Left renal cortex interstitium (tissue), 4 donors: ENCODE results near the gene LDHAL6B. TPM values are rescaled to one million over a fixed set of nuclear protein-coding genes. Genes with fewer than 3 reads are reported as not detected.
"Not testable (repeated sequence)": the region's sequence is repeated elsewhere in the genome, so short reads cannot be mapped to it uniquely, and the experiment has no call there.

Experiments
- DNase-seq, 4 donors: peaks; one replicate each; pipeline ENCODE4 v3.0.0-alpha.2; 2013; ENCODE audit warnings: low read depth in 4 of 4, low spot score in 2 of 4, missing footprints in 1 of 4
- polyA plus RNA-seq, 4 donors: library from polyadenylated mRNA; unstranded; fragments of 120-200 nt; gene quantifications; one replicate each; pipeline ENCODE4 v1.2.1, GENCODE V29; 2013; ENCODE audit not compliant: insufficient read length in 4 of 4

LDHAL6B gene
- polyA plus RNA-seq = under 1 TPM in 3 of 4 donors, not detected in 1; 0.08 to 0.52 (median 0.33) TPM

DNA sequence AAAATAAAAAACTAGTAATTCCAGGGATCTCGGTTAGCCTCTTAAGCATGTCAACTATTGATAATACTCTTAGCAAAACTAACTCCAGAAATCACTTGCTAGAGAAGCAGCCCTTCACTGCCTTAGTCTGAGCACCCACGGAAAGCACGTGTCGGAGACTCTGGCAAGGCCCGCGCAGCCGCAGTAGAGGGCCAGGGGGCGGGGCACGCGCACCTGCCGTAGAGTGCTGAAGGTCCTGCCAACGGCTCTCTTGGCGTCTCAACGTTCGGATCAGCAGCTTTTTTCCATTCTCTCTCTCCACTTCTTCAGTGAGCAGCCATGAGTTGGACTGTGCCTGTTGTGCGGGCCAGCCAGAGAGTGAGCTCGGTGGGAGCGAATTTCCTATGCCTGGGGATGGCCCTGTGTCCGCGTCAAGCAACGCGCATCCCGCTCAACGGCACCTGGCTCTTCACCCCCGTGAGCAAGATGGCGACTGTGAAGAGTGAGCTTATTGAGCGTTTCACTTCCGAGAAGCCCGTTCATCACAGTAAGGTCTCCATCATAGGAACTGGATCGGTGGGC, at the start of gene LDHAL6B:
Gene LDHAL6B, plus strand, starts transcription at position 221 of the 561 bp plus-strand sequence. Its CDS starts 98 bp downstream, at position 319.
- no peak for DNase-seq

DNA sequence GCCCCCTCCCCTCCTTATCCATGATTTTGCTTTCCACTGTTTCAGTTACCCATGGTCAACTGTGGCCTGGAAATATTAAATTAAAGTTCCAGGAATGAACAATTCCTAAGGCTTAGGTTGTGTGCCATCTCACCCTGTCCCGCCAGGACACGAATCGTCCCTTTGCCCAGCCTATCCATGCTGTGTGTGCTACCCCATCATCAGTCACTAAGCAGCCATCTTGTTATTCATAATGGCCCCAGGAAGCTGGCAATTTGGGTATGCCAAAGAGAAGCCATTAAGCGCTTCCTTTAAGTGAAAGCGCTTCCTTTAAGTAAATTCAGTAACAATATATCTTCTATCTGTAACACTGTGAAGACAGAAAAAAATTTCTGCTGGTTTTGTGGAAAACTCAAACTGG, 49.2 kb upstream of the LDHAL6B start:
- DNase-seq = no peak

DNA sequence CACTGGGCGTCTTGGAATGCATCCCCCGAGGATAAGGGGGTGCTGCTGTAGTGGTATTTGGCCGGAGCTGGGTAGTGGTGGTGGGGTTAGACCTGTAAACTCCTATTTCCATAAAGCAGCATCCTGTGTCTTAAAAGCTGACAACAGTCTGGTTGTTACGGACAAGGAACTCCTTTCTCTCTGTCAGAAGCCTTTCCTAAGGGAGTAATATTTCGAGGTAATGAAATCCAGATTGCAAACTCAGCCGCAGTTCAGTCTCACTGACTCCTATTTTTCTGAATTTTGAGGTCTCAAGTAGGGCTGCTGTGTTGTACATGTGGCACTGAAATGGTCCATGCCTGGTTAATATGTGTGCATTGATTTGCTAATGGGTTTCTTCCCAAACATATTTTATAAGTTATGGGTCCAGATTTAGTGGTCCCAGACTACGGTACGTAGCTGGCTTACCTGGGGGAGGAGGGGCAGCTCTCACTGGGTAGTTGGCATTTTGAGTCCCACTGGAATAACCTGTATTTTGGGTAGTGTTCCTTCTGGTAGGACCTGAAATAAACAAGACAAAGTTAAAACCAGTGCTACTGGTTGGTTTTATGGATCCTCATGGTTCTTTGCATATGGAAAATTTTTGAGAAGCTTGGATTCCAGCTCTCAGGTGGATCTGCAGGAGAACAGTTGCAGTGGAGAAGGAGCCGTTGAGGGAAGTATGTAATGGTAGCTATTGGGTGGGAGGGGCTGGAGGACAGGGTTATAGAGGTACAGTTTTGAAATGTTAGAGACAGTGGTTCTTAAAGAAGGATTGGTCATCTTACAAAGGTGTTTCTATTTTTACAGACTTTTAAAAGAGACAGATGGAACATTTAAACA, 48.6 kb upstream of the LDHAL6B start:
- DNase-seq = no peak

DNA sequence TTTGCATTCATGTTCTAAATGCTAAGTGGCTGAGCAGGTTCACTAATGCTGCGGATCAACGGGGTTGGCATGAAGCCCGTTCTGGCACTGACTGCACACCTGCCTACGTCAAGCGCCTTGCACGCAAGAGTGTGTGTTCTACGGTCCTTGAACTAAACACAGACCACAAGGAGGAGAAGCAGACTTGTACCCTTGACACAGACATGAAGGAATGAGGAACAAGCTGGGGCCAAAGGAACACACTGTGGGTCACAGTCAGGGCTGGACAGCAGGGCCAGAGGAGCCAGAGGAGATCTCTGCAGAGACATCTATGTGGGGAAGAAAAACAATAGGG, 48.0 kb upstream of the LDHAL6B start:
- no peak for DNase-seq

DNA sequence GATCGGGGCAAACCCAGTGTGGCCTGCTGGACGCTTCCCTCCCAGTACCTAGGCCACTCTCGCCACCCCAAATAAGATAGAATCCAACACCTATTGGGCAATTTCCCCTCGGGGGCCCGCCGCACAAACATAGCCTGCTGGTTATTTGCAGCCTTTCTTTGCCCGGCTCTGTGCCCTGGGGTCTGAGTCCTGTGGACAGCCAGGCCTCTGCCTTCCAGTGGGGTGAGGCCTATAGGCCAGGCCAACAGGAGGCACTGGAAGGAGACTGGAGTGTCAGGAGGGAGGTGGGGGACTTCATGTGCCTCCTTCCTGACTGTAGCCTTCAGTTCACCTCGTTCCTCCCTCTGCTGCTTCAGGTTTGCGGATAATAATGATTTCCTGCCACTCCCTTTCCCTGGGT, 47.4 kb upstream of the LDHAL6B start:
- no peak for DNase-seq

DNA sequence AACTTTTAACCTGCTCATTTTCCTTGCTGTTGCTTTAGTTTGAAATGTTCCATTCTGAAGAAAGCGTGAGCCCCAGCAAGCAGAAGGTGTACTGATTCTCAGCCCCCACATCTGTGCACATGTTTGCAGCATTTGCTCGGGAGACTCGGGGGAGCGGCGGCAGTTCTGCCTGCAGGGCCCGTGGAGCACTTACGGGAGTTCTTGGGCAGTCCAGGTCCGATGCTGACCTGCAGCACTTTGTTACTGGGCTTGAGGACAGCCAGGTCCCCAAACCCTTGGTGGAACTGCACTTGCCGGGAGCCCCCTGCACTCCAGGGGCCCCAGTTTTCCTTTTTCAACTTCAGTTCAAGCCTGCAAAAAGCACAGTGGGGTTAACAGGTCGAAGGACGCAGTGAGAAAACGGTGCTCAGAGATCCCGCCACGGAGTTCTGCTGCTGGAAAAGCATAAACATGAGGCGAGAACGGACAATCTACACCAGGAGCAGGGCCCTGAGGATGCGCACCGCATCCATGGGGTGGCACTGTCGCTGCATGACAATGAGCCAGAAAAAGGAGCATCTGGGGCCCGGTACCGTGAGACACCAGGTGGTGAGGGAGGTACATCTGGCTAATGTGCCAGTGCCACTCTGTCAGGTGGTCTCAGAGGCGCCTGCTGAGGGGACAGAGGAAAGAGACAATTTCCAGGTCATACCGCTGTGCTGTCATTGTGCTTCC, 45.6 kb upstream of the LDHAL6B start:
- no peak for DNase-seq

DNA sequence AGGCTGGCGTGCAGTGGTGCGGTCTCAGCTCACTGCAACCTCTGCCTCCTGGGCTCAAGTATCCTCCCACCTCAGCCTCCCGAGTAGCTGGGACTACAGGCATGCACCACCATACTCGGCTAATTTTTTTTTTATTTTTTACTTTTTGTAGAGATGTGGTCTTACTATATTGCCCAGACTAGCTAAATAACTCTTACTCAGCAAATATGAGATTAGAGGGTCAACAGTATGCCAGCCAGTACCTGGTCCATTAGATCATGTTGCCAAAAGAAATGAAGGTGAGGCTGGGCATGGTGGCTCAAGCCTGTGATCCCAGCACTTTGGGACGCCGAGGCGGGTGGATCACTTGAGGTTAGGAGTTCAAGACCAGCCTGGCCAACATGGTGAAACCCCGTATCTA, 44.6 kb upstream of the LDHAL6B start:
- not testable (repeated sequence) for DNase-seq

DNA sequence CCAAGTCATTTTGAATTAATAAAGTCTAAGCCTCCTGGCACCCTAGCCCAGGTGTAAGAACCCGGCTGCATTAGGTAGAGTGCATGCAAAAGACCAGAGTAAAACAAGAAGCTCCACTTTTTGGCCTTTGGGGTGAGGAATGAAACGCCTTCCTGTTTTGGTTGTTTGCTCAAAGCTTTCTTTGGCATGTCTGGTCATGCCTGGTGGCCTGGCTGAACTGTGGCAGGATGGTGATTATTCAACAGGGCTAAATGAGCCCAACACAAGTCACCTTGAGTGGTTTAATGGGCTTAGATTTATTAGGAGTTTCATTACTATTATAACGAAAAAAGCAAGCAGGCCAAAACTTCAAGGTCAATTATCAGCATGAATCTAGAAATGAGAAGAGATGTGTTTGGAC, 40.9 kb upstream of the LDHAL6B start:
- peak in 1 of 4 donors; percentile 32 for DNase-seq

DNA sequence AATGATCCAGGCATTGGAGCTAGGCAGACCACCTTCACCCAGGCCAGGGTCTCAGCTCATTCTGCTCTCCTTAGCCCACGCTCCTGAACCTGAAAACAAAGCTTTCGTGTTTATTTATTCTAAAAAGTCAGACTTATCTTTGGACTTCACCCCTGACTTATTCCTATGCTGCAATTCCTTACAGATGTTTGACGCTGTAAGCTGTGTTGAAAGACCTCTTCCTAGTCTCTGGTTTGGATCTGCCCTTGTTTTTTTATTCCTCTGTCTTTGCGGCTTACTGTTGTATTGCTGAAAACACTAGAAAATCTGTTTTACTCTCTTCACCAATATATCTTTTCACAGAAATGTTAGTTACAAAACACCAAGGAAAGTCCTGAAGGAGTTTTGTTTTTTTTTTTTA, 40.5 kb upstream of the LDHAL6B start:
- DNase-seq = no peak

DNA sequence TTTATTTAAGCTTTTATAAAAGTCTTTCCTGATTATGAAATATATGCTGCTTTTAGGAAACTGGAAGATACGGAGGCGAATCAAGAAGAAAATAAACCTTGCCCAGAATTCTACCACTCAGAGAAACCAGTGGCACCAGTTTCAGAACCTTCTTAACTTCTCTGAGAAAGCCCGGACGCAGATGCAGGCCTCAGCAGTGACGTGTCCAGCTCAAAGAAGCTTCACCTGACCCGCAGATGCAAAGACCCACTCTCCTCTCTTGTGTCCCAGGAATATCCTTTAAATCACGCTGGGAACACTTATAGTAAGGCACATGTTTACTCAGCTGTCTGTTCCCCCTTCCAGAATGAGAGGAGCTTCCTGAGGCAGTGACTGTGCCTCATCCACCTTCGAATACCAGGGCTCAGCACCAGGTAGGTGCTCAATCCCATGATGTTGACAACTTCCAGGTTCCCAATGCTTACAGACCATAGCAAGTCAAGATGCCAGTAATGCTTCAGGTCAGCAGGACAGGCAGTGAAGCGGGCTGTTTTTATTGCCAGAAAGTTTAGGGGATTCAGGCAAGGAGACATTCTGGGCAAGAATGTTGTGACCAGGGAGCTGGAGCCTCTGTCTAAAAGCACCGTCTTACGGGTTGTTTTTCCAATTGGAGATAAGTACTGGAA, 39.9 kb upstream of the LDHAL6B start:
- no peak for DNase-seq

DNA sequence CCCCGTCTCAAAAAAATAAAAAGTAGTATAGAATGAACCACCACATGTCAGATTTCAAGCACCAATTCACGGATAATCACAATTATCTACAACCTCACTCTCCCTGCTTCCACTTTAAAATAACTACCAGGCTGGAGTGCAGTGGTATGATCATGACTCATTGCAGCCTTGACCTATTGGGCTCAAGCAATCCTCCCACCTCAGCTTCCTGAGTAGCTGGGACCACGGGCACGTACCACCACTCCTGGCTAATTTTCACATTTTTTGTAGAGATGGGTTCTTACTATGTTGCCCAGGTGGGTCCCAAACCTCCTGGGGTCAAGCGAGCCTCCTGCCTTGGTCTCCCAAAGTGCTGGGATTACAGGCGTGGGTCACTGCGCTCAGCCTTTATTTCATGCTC, 38.1 kb upstream of the LDHAL6B start:
- DNase-seq = no peak

DNA sequence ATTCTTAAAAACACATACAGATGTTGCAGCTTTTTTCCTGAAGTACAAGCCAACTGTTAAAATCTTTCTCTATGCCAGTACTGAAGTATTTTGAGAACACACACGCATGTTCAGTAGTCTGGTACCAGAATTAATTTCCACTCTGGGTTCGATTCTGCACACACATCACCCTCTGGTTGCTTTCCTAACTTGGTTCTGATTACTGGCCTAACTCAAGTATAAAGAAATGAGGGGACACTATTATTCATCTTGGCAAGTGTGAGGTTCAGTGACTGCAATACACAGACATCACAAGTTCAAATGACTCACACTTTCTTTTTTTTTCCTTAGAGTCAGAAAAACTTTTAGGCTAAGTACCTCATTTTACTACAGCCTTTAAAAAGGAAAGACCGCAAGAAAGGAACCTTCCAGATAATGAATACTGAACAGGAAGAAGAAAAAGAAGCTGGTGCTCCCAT, 37.4 kb upstream of the LDHAL6B start:
- no peak for DNase-seq

DNA sequence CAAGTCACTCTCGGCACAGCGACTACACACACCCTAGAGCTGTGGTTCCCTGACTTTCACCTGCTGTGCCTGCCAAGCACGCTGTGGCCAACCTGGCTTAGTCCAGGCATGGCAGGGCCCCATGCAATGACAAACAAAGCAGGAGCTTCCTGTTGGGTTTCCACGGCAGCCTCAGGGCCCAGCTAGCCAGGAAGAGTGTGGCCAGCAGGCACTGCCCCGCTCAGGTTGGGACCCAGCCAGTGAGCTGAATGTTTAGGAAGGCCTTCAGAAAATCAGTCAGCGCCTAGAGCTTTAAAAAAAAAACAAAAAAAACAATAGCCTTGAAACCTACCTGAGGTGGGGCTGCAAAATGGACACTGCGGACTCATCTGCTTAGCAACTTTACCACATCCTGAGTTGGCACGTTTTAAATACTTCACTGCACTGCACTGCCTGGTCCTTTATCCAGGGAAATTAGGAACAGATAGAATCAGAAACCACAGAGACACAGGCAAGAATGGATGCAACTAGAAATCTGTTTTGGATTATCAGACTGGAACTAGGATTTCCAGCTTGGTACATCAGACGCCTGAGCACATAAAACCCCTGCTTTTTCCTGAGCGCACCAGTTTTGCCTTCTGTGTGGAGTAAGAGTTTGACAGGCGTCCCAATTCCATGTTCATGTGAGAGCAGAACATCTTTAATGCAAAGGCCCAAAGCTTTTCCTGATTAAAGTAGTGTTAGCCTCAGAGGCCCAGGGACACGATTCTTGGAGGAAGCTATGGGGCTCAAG, 36.2 kb upstream of the LDHAL6B start:
- no peak for DNase-seq

DNA sequence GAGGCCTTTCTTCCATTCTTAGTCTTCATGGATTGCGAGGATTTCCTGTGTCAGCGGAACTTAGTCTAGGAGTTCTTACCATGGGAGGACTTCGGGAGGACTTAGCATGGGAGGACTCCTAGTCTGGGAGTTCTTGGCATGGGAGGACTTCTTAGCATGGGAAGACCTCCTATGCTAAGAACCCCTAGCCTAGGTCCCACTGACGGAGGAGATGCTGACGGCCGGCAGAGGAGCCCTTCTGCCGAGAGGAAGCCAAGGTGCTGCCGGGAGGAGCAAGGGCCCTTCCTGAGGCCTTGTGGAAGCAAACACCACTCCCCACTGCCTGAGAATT, 35.6 kb upstream of the LDHAL6B start:
- DNase-seq = no peak

DNA sequence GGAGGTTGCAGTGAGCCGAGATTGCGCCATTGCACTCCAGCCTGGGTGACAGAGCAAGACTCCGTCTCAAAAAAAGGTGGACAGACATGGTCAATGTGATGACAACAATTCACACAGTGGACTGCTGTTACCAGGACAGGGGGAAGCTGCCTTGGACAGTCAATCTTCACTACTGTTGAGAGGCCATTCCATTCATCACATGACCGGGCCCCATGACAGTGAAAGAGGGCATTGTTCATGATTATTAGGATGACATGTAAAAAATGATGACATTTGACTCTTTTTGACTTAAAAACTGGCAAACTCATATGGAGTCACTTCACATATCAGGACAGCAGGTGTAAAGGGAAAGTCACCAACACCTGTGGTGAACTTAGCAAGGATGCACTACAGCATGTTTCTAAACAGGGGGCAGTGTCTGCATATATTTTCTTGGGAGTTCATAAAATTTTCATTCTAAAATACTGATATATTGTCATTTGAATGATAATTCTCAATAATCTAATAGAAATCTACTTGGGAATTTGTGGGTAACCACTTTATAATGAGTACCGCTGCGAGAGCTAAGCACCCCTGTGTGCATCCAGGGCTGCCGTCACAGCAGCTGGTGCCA, 34.2 kb upstream of the LDHAL6B start:
- DNase-seq = no peak

DNA sequence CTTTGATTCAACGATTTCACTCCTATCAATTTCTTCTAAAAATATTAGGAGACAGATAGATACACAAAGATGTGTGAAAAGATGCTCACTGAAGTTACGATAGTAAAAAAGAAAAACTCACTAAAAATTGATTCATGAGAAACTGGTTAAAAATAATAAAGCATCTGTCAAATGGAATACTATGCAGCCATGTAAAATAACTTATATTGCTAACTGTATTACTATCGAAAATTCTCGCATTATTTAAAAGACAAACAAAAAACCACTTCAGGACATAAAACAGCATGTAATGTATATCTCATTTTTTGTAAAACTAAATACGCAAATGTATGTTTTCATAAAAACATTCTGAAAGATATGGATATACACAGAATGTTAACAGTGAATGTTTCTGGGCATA, 33.4 kb upstream of the LDHAL6B start:
- DNase-seq = no peak

DNA sequence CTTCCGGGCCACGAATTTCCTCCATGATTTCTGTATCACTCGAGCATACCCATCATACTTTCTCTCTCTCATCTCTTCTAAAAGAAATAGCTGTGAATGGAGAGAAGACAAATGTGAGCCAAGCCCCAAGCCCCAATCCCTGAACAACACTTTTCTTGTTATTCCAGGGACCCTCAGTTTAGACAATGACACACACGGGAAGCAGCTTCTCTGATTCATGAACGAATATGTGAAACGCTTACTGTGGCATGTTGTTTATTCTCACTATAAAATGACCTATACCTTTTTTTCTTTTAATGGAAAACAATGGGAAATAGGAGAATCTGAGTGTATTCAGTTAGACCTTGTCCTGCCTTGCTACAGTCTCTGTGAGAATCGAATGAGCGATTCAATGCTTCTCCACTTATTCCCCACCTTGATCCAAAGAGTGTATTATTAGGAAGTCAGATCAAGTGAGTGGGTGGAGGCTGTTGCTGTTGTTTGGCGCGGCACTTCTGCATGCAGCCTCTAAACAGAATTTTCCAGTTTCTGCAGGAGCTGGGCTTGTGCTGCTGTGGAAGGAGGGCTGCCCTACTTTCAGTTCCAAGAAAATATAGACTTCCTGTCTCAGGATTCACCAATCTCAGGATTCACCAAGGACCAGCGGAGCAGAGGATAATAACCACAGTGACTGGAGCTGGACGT, 32.4 kb upstream of the LDHAL6B start:
- DNase-seq = no peak

DNA sequence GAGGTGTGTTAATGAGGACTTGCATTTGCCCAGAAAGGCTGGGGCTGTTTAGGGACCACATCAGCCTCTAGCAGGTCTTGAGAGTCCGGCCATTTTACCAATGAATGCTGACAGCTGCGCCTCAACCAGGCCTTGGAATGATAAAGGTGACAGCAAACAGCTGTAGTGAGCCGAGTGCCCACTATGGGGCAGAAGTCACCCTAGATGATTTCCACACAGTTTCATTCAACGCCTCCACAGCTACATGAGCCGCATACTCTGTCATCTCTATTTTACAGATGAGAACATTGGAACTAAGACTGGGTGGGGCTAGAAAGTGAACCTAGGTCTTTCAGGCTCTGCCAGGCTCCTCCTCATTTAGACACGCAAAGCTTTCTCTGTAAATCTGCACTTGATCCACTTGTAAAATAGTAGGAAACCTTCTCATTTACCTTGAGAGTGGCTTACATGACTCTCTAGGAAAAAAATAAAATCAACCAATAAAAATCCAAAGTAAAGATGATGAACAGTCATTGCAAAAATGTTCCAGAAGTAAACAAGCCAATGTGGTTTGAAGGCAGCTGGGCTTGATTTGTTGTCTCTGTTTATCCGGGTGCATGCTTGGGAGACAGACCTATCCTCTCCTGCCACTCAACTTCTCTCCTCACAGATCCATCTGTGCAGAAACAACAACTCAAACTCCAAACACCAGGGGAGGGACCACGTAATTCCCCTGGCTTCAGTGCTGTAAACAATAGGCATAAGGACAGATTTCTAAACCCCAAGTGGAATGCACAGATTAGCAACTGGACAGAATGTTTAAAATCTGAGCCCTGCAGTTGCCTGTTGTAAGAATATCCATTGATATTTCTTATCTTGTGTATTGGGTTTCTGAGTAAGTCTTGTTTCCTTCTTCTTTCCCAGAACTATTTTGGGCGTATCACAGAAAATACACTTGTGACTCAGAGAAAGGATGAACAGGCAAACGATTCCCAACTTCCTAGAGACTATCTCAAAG, 31.5 kb upstream of the LDHAL6B start:
- no peak for DNase-seq
